K562 (cell line): ENCODE measurements around the gene ST3GAL5. TPM values are rescaled to one million over a fixed set of nuclear protein-coding genes. Genes with fewer than 3 reads are reported as not detected.

Source experiments
- ATAC-seq: fragments of 200-7000 bp; cut with Tn5 transposase; 3 replicates; pipeline ENCODE4 v1.9.1; 2020; ENCODE audit warnings: moderate library complexity
- BruUV-seq: library from RNA; stranded (reverse); fragments of 400-500 nt; replicated peaks from 2 replicates; lab custom pipeline; 2021; lab: Mats Ljungman, UMichigan
- CTCF ChIA-PET: fragments of 300-600 bp; formaldehyde crosslinking; extraction: SDS; loops from one replicate; lab custom pipeline; 2021; ENCODE audit warnings: low intra/inter-chr PET ratio; lab: Yijun Ruan, JAX
- POLR2A ChIA-PET: fragments of 300-600, 350-650 bp; sonication (Branson Sonifier 250); formaldehyde crosslinking; extraction: SDS; loops from one replicate; lab custom pipeline; 2021; ENCODE audit warnings: antibody characterized with exemption, inconsistent platforms; lab: Yijun Ruan, JAX
- DNase-seq, 4 experiments: peaks; one replicate each; pipeline versions ENCODE4 v3.0.0 to v3.0.0-alpha.2; 2011 to 2018; ENCODE audit warnings: low spot score in 3 of 4, mixed read lengths in 3 of 4; ENCODE audit errors: extremely low read depth in 1 of 4
- FAIRE-seq: peaks from 2 replicates; lab custom pipeline; 2011; peaks lifted over from hg19 to GRCh38; lab: Jason Lieb, UNC
- H2AFZ ChIP-seq: 2 replicates; pipeline ENCODE4 v1.6.0; 2011; ENCODE audit warnings: low read depth, low read length, control low read depth, inconsistent platforms
- H3K27ac ChIP-seq: fragments of 200-600 bp; 3 replicates; pipeline ENCODE4 v1.8.0; 2011; ENCODE audit warnings: low read depth, mild to moderate bottlenecking, control low read depth, inconsistent platforms, low read length, moderate library complexity, mixed read lengths; ENCODE audit errors: extremely low read depth
- H3K27me3 ChIP-seq, 2 experiments: fragments of 300-600 bp in 1 of 2; 2 replicates in 1 of 2; 3 replicates in 1 of 2; pipeline versions ENCODE4 v1.6.0 to v1.8.0; 2011; ENCODE audit warnings: inconsistent platforms in 2 of 2, low read length in 2 of 2, mild to moderate bottlenecking in 1 of 2, mixed read lengths in 1 of 2, moderate library complexity in 1 of 2; ENCODE audit not compliant: control insufficient read depth in 2 of 2, insufficient read depth in 2 of 2
- H3K36me3 ChIP-seq: fragments of 300-600 bp; 3 replicates; pipeline ENCODE4 v1.8.0; 2011; ENCODE audit warnings: mild to moderate bottlenecking, low read length, inconsistent platforms; ENCODE audit not compliant: control insufficient read depth, insufficient read depth
- H3K4me1 ChIP-seq, 2 experiments: fragments of 200-600 bp in 1 of 2; replicated peaks in 1 of 2; 2 replicates in 1 of 2; 3 replicates in 1 of 2; pipeline versions ENCODE4 v1.5.1 to v1.8.0; 2011; ENCODE audit warnings: inconsistent platforms in 2 of 2, low read length in 2 of 2, mild to moderate bottlenecking in 1 of 2, mixed read lengths in 1 of 2, moderate library complexity in 1 of 2; ENCODE audit not compliant: control insufficient read depth in 2 of 2, insufficient read depth in 2 of 2
- H3K4me2 ChIP-seq: 2 replicates; pipeline ENCODE4 v1.6.1; 2011; ENCODE audit warnings: low read length, control low read depth, inconsistent platforms, mixed read lengths; ENCODE audit not compliant: insufficient read depth
- H3K4me3 ChIP-seq: fragments of 200-600 bp; sonication (generic), shearing (Covaris generic); 2 replicates; pipeline ENCODE4 v1.5.1; 2016; ENCODE audit warnings: control low read depth, inconsistent platforms
- H3K79me2 ChIP-seq: fragments of 200-600 bp; 3 replicates; pipeline ENCODE4 v1.8.0; 2011; ENCODE audit warnings: low read length, inconsistent platforms; ENCODE audit not compliant: control insufficient read depth, insufficient read depth
- H3K9ac ChIP-seq, 2 experiments: 2 replicates each; pipeline versions ENCODE4 v1.6.0 to v1.6.1; 2011; ENCODE audit warnings: low read depth in 2 of 2, low read length in 2 of 2, control low read depth in 1 of 2, inconsistent platforms in 1 of 2, mild to moderate bottlenecking in 1 of 2, mixed read lengths in 1 of 2; ENCODE audit not compliant: insufficient read depth in 1 of 2
- H3K9me1 ChIP-seq: one replicate; pipeline ENCODE4 v1.6.0; 2011; ENCODE audit warnings: inconsistent platforms, mild to moderate bottlenecking, low read length, moderate library complexity; ENCODE audit not compliant: control insufficient read depth, insufficient read depth
- H3K9me3 ChIP-seq: replicated peaks from 2 replicates; pipeline ENCODE4 v1.5.1; 2011; ENCODE audit warnings: low read depth, low read length, inconsistent platforms; ENCODE audit not compliant: control insufficient read depth, insufficient read depth
- H4K20me1 ChIP-seq: replicated peaks from 2 replicates; pipeline ENCODE4 v1.6.1; 2011; ENCODE audit warnings: low read length, inconsistent platforms, mixed read lengths; ENCODE audit not compliant: control insufficient read depth, insufficient read depth
- ILF3 ChIP-seq: fragments of 450-650 bp; IDR thresholded peaks from 2 replicates; pipeline ENCODE4 v1.6.1; 2018; ENCODE audit warnings: antibody characterized with exemption, mild to moderate bottlenecking, moderate library complexity, borderline replicate concordance
- WGBS: fragments of 100-300 bp; shearing (Covaris generic); methylation state at CpG from one replicate; pipeline ENCODE4 v1.1.6; 2016; ENCODE audit warnings: low coverage, mixed read lengths; ENCODE audit not compliant: insufficient coverage; ENCODE audit errors: missing lambda C conversion rate; 5-methylcytosine and 5-hydroxymethylcytosine counted together
- in situ Hi-C: fragments of 300-500 bp; cut with MboI; formaldehyde crosslinking; loops from 4 replicates; pipeline ENCODE4 v1.15.0; 2018; ENCODE audit warnings: inconsistent platforms, mixed read lengths
- intact Hi-C: fragments of 100-400 bp; cut with micrococcal nuclease; formaldehyde crosslinking; loops from 2 replicates; pipeline ENCODE4 v1.14.2; 2022
- polyA plus RNA-seq, 8 experiments: library from polyadenylated mRNA; depleted of rRNA in 4 of 8; stranded (reverse) in 5 of 8; unstranded in 3 of 8; fragments of >200 nt; fragmentation: Nextera tagmentation in 2 of 8; fragmentation: Illumina TruSeq in 1 of 8; extraction: Ambion mirVana in 2 of 8; extraction: Trizol in 1 of 8; gene quantifications; 2 replicates each; pipeline versions ENCODE4 v1.2.1 to v1.2.3, GENCODE V29; 2011 to 2014; ENCODE audit warnings: inconsistent platforms in 1 of 8, missing spikeins in 1 of 8
- total RNA-seq, 7 experiments: library from RNA; depleted of rRNA in 6 of 7; stranded (reverse); fragments of >200 nt in 6 of 7; fragmentation: Illumina TruSeq in 2 of 7; extraction: Trizol in 2 of 7; gene quantifications; 2 replicates each; pipeline versions ENCODE4 v1.2.1 to v1.2.3, GENCODE V29; 2011 to 2021; ENCODE audit warnings: low replicate concordance in 1 of 7
- TF ChIP-seq, protein P1 (sequence below), 3 experiments: fragments of 200-800 bp in 1 of 3; sonication (Bioruptor generic) in 1 of 3; sonication (generic) in 1 of 3; formaldehyde crosslinking in 1 of 3; IDR thresholded peaks; 2 replicates each; pipeline versions ENCODE4 v1.6.1 to v1.8.0; 2016 to 2022; ENCODE audit warnings: mild to moderate bottlenecking in 2 of 3, missing compliant biosample characterization in 2 of 3, missing genetic modification characterization in 2 of 3, missing genetic modification reagents in 1 of 3

ST3GAL5 gene
- total and polyA plus RNA-seq, 9 of the 15 experiments (the other 6 are each of a cell fraction or from before 2014, with no cell fraction given) = 1.6 to 10.0 (median 4.2) TPM

DNA sequence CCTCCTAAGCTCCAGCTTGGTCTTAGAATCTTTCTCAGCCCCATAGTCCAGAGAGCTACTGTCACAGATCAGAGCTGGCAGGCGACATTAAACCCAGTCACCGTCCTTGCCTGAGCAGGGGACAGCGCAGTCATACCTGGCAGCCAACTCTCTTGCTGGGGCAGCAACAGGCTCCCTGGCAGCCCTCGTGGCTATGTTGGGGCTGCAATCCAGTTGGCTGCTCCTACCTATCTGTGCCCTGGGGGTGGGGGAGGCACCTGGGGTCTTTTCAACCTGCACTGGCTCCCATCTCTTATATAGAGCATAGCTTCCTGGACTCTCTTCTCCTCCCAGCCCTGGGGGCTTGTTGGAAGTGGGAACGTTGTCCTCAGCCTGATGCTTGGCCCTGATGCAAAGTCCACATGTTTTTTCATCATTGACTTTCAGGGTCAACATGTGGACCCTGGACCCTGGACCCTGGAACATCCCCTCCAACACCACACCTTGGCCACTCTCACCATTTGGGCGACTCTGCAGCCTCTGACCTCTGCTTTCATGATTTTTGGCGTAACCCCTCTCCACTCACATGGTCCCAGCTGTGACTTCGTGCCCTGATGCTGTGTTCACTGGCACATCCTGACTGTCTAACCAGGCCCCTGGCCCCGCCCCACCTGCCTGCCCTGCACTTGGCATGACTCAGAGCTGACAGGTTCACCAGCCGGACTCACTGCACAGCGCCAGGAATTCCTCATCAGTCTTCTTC, 89.4 kb downstream of the ST3GAL5 start:
- Histone ChIP-seq H4K20me1 (no peaks in the 10 kb centered on the region), H3K27ac (no peak overlapping the region), H3K4me3 (no peak overlapping the region), H3K9me1 (no peaks in the 10 kb centered on the region), H3K9ac (no peak overlapping the region), H3K79me2 (no peaks in the 10 kb centered on the region), H3K27me3 (peaks cover 27 to 49% of the 10 kb centered on the region in 2 experiments; a peak in 4 of 5 replicates), H3K4me2 (no peak overlapping the region), H3K36me3 (no peaks in the 10 kb centered on the region), H3K4me1 (no peaks in the 10 kb centered on the region; a peak in 1 of 5 replicates), H3K9me3 (0 out of 2 replicates have a peak, but pooled peaks cover 2% of the 10 kb centered on the region), H2AFZ (no peak overlapping the region)
- POLR2A ChIA-PET = no interaction called here
- in situ Hi-C loops (no loop called here), intact Hi-C loops (loop anchor here (5.0 kb wide), 1 partner anchor 47 kb away; the partner anchor contains the start of gene ATOH8)
- DNase-seq (no peak), FAIRE-seq (no peak), ATAC-seq (no peak)
- 4% methylated on average over 11 of the region's 11 CpGs for WGBS
- CTCF ChIA-PET = interaction anchor here (0.7 to 1.1 kb wide), 2 partner anchors 13 to 15 kb away, joined by 3 to 6 read pairs; no protein-coding TSS in a partner anchor
- BruUV-seq = no TSS peak
- TF ChIP-seq, protein P1, sequence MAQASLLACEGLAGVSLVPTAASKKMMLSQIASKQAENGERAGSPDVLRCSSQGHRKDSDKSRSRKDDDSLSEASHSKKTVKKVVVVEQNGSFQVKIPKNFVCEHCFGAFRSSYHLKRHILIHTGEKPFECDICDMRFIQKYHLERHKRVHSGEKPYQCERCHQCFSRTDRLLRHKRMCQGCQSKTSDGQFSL (CRISPR knock-in tag; IDR thresholded peaks at IDR 0.05) = no peak
- TF ChIP-seq, protein P1 (tag; IDR thresholded peaks at IDR 0.05) = no peak
- TF ChIP-seq ILF3 = no peak
